Glomerular visceral epithelial cell (primary cell): ENCODE results near the gene GTPBP4.
"Not testable (repeated sequence)": the region's sequence is repeated elsewhere in the genome, so short reads cannot be mapped to it uniquely, and the experiment has no call there.

Source experiments
- DNase-seq: peaks from one replicate; pipeline ENCODE4 v3.0.0-alpha.2; 2016; ENCODE audit errors: extremely low spot score

Gene GTPBP4

GRCh38 chr10:1056326-1057105, 68.3 kb downstream of the GTPBP4 start, which contains the start of gene WDR37:
Gene WDR37 (plus strand): TSS chr10:1056385. CDS start chr10:1072156, 15,771 bp downstream.
- peak; percentile 80 for DNase-seq

GRCh38 chr10:1057106-1057657, 68.9 kb downstream of the GTPBP4 start:
- DNase-seq, result no peak

- no peak for DNase-seq
Observed at GRCh38 chr10:1058017-1058416, 69.8 kb downstream of the GTPBP4 start.

- DNase-seq, result no peak
Observed at GRCh38 chr10:1059902-1060301, 71.7 kb downstream of the GTPBP4 start.

GRCh38 chr10:1061930-1062774, 73.9 kb downstream of the GTPBP4 start:
- no peak for DNase-seq

- no peak for DNase-seq
Observed at GRCh38 chr10:1063232-1063865, 75.1 kb downstream of the GTPBP4 start.

- no peak for DNase-seq
Observed at GRCh38 chr10:1064964-1065247, 76.7 kb downstream of the GTPBP4 start.

GRCh38 chr10:1066734-1067133, 78.5 kb downstream of the GTPBP4 start:
- not testable (repeated sequence) for DNase-seq

- no peak for DNase-seq
Observed at GRCh38 chr10:1068380-1069361, 80.4 kb downstream of the GTPBP4 start.
